Parathyroid adenoma (tissue), 2 donors: Measurements from ENCODE around the gene CHST11.

Source experiments
- H2AFZ ChIP-seq: fragments of 300-600 bp; sonication (generic); one replicate; pipeline ENCODE4 v1.7.0; 2017; ENCODE audit warnings: antibody characterized with exemption, mild to moderate bottlenecking
- H3K27ac ChIP-seq: fragments of 300-600 bp; sonication (generic); one replicate; pipeline ENCODE4 v1.7.0; 2017
- H3K27me3 ChIP-seq: fragments of 300-600 bp; sonication (generic); one replicate; pipeline ENCODE4 v1.7.0; 2017; ENCODE audit warnings: low read length; ENCODE audit not compliant: control insufficient read depth, insufficient read depth
- H3K36me3 ChIP-seq: fragments of 300-600 bp; sonication (generic); one replicate; pipeline ENCODE4 v1.7.0; 2017; ENCODE audit warnings: low read length; ENCODE audit not compliant: control insufficient read depth, insufficient read depth
- H3K4me1 ChIP-seq: fragments of 300-600 bp; sonication (generic); one replicate; pipeline ENCODE4 v1.7.0; 2017; ENCODE audit warnings: control low read depth
- H3K4me2 ChIP-seq: fragments of 300-600 bp; sonication (generic); one replicate; pipeline ENCODE4 v1.7.0; 2017; ENCODE audit warnings: low read length
- H3K4me3 ChIP-seq: fragments of 300-600 bp; sonication (generic); one replicate; pipeline ENCODE4 v1.7.0; 2017; ENCODE audit warnings: low read depth, low read length
- H3K79me2 ChIP-seq: fragments of 300-600 bp; sonication (generic); one replicate; pipeline ENCODE4 v1.7.0; 2017; ENCODE audit warnings: control low read depth
- H3K9ac ChIP-seq: fragments of 300-600 bp; sonication (generic); one replicate; pipeline ENCODE4 v1.7.0; 2017; ENCODE audit warnings: mild to moderate bottlenecking
- H3K9me3 ChIP-seq: fragments of 300-600 bp; sonication (generic); one replicate; pipeline ENCODE4 v1.7.0; 2017; ENCODE audit warnings: low read length; ENCODE audit not compliant: control insufficient read depth
- TF ChIP-seq, protein P1 (sequence below): fragments of 300-600 bp; sonication (generic); IDR thresholded peaks from one replicate; pipeline ENCODE4 v1.7.0; 2017; ENCODE audit warnings: antibody characterized with exemption, mild to moderate bottlenecking
- donor health status: primary hyperparathyroidism.

The CHST11 gene

DNA sequence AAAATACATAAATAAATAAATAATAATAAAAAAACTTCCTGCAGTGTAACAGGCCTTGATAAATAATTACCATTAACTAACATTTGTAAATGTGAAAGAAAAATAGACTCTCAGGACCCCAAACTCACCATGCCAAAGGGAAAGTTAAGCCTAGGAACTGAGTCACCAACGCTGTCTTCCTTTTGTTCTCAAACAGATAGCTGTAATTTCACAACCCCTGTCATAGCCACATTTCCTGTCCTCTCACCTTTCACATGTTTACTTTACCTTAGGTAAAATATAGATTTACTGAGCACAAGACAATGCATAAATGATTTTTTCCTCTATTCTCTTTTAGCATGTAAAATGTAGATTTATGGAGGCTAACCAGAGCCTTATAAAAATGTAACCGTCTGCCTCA, 35.9 kb upstream of the CHST11 start:
- no peaks in the 10 kb centered on the region for H3K4me1 ChIP-seq
- H3K4me3 ChIP-seq, result no peak overlapping the region
- H3K4me2 ChIP-seq, result no peak overlapping the region
- no peaks in the 10 kb centered on the region for H3K79me2 ChIP-seq
- H3K9me3 ChIP-seq, result no peaks in the 10 kb centered on the region
- no peak overlapping the region for H3K9ac ChIP-seq
- H3K27me3 ChIP-seq, result no peaks in the 10 kb centered on the region
- TF ChIP-seq, protein P1, sequence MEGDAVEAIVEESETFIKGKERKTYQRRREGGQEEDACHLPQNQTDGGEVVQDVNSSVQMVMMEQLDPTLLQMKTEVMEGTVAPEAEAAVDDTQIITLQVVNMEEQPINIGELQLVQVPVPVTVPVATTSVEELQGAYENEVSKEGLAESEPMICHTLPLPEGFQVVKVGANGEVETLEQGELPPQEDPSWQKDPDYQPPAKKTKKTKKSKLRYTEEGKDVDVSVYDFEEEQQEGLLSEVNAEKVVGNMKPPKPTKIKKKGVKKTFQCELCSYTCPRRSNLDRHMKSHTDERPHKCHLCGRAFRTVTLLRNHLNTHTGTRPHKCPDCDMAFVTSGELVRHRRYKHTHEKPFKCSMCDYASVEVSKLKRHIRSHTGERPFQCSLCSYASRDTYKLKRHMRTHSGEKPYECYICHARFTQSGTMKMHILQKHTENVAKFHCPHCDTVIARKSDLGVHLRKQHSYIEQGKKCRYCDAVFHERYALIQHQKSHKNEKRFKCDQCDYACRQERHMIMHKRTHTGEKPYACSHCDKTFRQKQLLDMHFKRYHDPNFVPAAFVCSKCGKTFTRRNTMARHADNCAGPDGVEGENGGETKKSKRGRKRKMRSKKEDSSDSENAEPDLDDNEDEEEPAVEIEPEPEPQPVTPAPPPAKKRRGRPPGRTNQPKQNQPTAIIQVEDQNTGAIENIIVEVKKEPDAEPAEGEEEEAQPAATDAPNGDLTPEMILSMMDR, result no peak
- no peaks in the 10 kb centered on the region for H3K36me3 ChIP-seq
- no peak overlapping the region for H2AFZ ChIP-seq
- H3K27ac ChIP-seq, result no peak overlapping the region

DNA sequence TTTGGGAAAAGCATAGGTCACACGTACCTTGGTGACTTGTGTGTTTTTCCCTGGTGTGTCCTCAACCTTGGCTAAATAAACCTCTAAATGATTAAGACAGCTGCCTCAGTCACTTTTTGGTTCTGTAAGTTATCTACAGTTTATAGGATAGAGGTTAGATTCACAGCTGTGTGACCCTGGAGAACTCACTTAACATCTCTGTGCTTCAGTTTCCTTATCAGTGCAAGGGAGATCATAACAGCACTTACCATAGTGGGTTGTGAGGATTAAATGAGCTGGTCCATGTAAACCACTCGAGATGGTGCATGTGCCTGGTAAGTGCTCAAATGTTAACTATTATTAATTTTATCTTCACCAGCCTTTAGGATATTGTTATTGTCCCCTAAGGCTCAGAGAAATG, 35.4 kb upstream of the CHST11 start:
- no peaks in the 10 kb centered on the region for H3K36me3 ChIP-seq
- H3K9me3 ChIP-seq, result no peaks in the 10 kb centered on the region
- H3K27me3 ChIP-seq, result no peaks in the 10 kb centered on the region
- no peak overlapping the region for H3K4me3 ChIP-seq
- no peaks in the 10 kb centered on the region for H3K4me1 ChIP-seq
- TF ChIP-seq, protein P1, result no peak
- no peak overlapping the region for H3K4me2 ChIP-seq
- no peak overlapping the region for H3K27ac ChIP-seq
- no peaks in the 10 kb centered on the region for H3K79me2 ChIP-seq
- H2AFZ ChIP-seq, result no peak overlapping the region
- no peak overlapping the region for H3K9ac ChIP-seq

GRCh38 chr12:104422441-104422840, 34.3 kb upstream of the CHST11 start:
- Histone ChIP-seq H3K9me3 (no peaks in the 10 kb centered on the region), H3K36me3 (no peaks in the 10 kb centered on the region), H3K4me1 (no peaks in the 10 kb centered on the region), H3K27ac (no peak overlapping the region), H2AFZ (no peak overlapping the region), H3K9ac (no peak overlapping the region), H3K4me3 (no peak overlapping the region), H3K27me3 (no peaks in the 10 kb centered on the region), H3K4me2 (no peak overlapping the region), H3K79me2 (no peaks in the 10 kb centered on the region)
- TF ChIP-seq, protein P1, result no peak

GRCh38 chr12:104423273-104423672, 33.5 kb upstream of the CHST11 start:
- no peaks in the 10 kb centered on the region for H3K9me3 ChIP-seq
- no peak overlapping the region for H3K9ac ChIP-seq
- no peaks in the 10 kb centered on the region for H3K4me1 ChIP-seq
- H3K27ac ChIP-seq, result no peak overlapping the region
- TF ChIP-seq, protein P1, result no peak
- H3K36me3 ChIP-seq, result no peaks in the 10 kb centered on the region
- H3K4me3 ChIP-seq, result no peak overlapping the region
- H3K27me3 ChIP-seq, result no peaks in the 10 kb centered on the region
- no peak overlapping the region for H3K4me2 ChIP-seq
- H3K79me2 ChIP-seq, result no peaks in the 10 kb centered on the region
- H2AFZ ChIP-seq, result no peak overlapping the region

- no peaks in the 10 kb centered on the region for H3K4me1 ChIP-seq
- H3K79me2 ChIP-seq, result no peaks in the 10 kb centered on the region
- H3K27me3 ChIP-seq, result no peaks in the 10 kb centered on the region
- TF ChIP-seq, protein P1, result no peak
- no peak overlapping the region for H3K4me2 ChIP-seq
- no peak overlapping the region for H3K9ac ChIP-seq
- H3K9me3 ChIP-seq, result no peaks in the 10 kb centered on the region
- no peak overlapping the region for H3K4me3 ChIP-seq
- no peak overlapping the region for H2AFZ ChIP-seq
- no peak overlapping the region for H3K27ac ChIP-seq
- no peaks in the 10 kb centered on the region for H3K36me3 ChIP-seq
Observed at GRCh38 chr12:104423809-104424208, 32.9 kb upstream of the CHST11 start.
